Right forelimb (tissue), 1 donor: ENCODE measurements around the gene KLHL42.
"Not testable (repeated sequence)": the region's sequence is repeated elsewhere in the genome, so short reads cannot be mapped to it uniquely, and the experiment has no call there.

Experiments used
- DNase-seq: peaks from one replicate; pipeline ENCODE4 v3.0.0-alpha.2; 2018

Gene KLHL42

GRCh38 chr12:27820564-27820963 lies 40.5 kb downstream of the KLHL42 start:
- DNase-seq, result no peak

DNA sequence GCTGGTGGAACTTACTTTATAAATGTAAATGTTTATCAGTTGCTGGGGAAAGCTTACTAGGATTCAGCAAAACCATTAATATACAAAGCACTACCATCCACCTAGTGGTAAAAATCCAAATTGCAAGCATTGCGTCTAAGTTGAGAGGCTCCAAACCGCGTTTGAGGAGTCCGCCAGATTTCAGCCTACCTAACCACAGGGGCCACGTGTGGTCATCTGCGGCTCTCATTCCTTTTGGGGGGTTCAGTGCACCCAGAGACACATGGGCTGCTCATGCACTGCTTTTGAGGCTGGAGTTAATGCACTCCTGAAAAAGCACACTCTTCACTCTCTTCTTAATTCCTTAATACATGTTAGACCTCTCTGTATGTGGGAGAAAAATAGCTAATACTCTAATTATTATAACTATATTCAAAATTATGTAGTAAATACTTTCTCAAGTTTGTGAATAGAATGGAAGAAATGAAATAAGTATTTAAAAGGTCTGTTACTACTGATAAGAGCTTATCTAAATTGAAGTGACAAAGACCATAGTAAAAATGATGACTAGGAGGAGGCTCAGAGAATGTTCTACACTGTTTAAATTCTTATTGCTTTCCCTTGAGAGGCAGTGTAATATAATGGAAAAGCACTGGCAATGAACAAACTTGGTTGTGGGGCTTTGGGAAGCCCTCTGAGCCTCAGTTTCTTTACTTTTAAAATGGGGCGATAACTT lies 41.4 kb downstream of the KLHL42 start:
- DNase-seq, result no peak

- DNase-seq, result no peak
These were observed 42.2 kb downstream of the KLHL42 start for GRCh38 chr12:27822076-27822712.

DNA sequence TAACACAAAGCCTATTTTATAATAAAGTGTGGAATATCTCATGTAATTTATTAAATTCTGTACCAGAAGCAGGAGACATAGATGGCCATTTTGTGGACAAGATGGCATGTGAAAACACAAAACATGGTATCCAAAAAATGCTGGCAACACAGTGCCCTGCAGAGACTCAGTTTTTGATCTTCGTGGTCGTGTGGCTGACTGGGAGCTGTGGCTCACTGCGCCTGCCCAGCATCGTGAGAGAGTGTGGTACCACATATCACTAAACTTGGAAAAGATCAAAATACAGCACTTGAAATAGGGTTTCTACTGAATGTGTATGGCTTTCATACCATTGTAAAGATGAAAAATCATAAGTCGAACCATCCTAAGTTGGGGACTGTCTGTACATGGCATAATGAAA lies 43.0 kb downstream of the KLHL42 start:
- DNase-seq, result no peak

DNA sequence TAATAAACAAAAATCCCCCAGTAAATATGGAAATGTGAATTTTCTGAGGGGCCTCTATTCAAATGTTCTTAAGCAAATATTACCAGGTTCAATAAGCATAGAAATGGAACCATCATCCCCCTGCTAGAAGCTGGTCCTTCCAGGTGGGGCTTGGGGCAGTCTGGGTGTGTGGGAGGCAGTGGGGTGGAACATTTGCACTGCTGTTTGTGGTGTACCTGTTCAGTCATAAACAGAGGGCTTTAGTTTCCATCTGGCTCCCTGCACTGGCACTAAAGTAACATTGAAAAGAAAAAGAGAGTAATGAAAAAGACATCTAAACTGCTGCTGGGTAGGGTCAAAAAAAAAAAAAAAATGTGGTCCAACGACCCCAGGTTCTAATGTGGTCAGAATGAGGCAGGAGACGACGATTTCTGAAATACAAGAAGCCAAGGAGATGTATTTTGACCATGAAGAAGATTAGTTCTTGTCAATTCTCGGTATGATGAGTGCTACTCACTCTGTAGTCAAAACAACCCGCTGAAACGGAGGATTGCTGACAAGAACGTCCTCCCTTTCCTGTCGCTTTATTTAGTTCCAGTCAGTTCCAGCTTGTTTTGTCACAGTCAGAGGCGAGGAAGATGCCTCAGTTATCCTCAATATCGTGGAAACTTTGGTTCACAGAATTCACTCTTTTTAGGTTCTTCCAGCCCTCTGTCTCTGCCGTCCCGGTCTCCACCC lies 44.3 kb downstream of the KLHL42 start:
- DNase-seq, result no peak

- DNase-seq, result no peak
These were observed 46.0 kb downstream of the KLHL42 start for GRCh38 chr12:27826076-27826475.

DNA sequence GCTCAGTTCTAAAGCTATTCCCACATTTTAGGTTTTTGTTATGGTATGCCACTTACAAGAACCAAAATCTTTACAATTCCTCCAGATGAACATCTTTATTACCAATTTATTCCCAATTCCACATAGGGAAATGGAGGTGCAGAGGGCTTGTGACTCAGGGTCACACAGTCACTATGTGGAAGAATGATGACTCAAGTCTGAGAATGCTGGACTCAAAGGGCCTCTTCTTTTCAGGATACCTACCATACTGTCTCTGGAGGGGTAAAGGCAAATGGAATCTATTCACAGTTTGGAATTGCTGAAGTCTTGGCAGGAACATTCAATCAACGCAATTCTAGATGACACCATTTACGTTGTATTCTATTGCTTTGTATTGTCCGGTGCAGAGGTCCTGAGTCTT lies 48.2 kb downstream of the KLHL42 start:
- DNase-seq, result no peak

- DNase-seq, result no peak
These were observed 58.6 kb downstream of the KLHL42 start for GRCh38 chr12:27838543-27839185.

DNA sequence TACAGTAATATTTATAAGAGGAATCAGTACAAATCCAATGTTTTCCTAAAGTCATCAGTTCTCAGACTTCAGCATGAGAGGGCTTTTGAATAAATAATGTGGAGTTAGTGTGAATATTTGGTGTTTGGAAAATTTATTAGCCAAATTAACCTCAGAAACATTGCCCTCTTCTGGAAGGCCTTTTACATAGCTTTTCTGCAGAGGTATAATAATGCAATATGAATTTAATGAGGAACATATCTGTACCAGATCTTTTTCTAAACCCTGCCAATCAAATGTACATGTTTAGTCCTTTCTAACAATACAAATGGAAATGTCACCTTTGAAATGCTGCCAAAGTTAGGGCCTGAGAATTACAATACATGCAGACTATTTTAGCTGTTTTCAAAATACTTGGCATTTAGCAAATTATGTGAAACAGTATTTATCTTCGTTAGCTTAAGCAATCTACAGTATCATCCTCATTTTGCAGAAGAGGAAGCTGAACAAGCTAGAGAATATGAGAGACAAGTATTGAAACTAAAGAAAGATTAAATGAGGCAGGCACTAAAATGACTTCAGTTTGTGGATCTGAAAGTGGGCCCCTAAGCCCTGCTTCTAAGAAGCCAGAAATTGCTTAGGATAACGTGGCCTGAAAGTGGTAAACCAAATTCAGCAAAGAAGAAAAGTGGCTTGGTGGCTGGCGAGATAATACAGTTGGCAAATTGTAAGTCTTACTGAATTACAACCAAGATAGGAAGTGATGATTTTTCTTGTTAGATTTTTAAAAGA lies 60.4 kb downstream of the KLHL42 start:
- no peak for DNase-seq

DNA sequence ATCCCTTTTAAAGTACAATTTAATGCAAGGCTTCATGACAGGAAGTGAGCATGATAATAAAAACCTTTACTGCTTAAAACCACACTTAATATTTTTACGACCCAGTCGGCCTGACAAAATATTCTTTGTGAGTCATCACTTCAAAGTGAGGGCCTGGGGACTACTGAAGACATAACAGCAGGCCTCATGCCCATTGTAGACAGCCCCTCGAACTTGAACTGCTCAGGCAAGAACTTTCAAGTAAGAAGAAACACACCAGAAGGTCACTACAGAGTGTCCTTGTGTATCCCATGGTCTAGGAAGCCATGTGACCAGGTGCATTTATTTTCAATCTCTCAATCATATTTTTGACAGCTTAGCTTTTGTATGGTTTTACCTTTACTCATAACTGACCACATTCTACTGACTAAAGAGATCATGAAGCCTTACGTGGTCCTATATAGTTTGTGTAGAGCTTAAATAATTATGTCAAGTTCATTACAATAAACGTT lies 61.4 kb downstream of the KLHL42 start:
- no peak for DNase-seq

DNA sequence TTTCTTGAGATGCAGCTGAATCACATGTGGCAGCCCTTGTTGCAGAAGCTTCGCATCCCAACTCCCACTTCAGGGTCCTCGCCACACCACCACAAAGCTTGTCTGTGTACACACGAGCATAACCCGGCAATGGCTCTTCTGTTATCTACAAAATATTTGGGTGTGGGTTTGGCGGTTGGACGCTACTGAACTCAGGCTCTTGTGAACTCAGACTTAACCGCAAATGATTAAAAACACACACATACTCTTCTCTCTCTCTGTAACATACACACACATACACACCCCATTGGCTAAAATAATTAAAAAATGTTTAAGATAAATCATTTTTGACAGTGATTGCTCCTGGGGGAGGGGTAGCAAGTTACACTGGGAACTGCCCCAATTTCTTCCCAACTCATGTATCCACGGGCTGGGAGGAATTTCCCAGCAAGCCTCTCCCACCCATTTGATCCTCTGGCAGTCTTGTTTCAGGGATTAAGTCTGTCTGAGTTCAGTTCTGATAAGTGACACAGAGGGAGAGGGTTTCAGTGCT lies 63.7 kb downstream of the KLHL42 start:
- DNase-seq, result no peak

DNA sequence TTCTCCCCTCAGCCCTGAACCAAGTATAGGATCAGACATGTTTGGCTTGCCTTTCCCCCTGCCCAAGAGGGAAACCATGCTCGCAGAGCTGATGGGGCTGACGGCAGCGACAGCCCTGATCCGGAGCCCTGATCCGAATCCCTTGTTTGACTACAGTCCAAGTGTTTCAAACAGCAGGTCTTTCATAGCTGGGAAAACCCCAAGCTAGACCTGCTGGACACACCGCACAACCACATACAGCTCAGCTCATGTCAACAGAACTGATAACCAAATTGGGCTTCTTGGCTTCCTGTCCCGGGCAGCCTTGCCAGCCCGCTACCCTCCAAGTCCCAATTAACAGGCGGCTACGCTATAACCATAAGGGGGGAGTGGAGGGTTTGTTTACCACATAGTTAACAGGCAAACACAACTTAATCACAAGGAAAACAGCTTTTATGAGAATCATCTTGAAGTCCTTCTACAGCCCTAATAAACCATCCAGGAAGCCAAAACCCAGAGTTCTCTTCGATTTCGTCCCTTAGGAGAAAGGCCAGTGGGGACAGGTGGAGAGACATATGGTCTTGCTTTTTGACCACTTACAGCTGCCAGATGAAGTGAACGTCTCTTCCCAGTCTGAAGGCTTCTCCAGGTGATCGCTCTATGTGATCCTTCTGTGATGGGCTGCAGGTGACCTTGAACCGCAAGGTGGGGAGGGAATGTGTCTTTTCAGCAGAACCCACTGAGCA lies 64.5 kb downstream of the KLHL42 start:
- no peak for DNase-seq

DNA sequence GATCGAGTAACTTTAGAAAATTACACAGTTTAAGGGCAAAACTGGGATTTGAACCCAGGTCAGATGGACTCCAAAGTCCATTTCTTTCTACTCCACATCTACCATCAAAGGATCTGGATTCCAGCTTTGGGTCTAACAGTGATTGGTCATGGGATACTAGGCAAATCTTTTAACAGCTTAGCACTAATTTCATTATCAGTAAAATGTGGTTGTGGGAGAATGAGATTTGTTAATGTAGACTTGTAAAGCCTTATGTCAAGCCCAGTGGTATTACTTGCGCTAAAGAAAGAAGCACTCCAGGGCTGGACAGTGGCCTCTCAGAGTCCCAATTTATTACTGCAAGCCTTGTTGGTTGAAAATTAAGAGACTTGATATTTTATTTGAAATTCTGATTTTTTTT lies 65.2 kb downstream of the KLHL42 start:
- DNase-seq, result no peak

DNA sequence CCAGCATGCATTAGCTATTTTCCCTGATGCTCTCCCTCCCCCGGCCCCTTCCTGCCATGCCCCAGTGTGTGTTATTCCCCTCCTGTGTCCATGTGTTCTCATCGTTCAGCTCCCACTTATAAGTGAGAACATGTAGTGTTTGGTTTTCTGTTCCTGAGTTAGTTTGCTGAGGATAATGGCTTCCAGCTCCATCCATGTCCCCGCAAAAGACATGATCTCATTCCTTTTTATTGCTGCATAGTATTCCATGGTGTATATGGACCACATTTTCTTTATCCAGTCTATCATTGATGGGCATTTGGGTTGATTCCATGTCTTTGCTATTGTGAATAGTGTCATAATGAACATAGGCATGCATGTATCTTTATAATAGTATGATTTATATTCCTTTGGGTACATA lies 65.7 kb downstream of the KLHL42 start:
- DNase-seq, result not testable (repeated sequence)

DNA sequence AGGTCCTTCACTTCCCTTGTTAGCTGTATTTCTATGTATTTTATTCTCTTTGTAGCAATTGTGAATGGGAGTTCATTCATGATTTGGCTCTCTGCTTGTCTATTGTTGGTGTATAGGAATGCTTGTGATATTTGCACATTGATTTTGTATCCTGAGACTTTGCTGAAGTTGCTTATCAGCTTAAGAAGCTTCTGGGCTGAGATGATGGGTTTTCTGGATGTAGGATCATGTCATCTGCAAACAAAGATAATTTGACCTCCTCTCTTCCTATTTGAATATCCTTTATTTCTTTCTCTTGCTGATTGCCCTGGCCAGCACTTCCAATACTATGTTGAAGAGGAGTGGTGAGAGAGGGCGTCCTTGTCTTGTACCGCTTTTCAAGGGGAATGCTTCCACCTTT lies 67.3 kb downstream of the KLHL42 start:
- not testable (repeated sequence) for DNase-seq

- no peak for DNase-seq
These were observed 71.3 kb downstream of the KLHL42 start for GRCh38 chr12:27851311-27851710.

DNA sequence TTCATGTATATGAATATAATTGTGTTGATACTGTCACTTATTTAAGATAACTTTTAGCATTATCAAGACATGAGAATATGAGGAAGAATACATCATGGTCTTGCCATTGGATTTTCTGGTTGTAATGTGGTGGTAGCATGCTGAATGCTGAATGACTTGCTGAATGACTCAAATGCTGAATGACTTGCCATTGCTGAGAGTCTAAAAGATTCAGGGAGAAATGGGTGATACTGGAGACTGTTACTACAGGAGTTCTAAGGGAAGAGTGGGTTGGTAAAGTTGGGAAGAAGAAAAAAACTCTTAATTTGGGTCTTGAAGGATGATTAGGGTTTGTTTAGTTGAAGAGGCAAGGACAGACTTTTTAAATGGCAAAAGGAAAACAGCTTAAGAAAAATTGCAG lies 72.1 kb downstream of the KLHL42 start:
- DNase-seq, result no peak
